GM12874 (cell line): Measurements from ENCODE around the gene RRAD.

Source experiments
- TF ChIP-seq, protein P1 (sequence below): IDR thresholded peaks from 2 replicates; pipeline ENCODE4 v1.5.1; 2011; ENCODE audit warnings: low read depth, mild to moderate bottlenecking, control low read depth, low read length, moderate library complexity; ENCODE audit not compliant: insufficient read depth

RRAD gene

DNA sequence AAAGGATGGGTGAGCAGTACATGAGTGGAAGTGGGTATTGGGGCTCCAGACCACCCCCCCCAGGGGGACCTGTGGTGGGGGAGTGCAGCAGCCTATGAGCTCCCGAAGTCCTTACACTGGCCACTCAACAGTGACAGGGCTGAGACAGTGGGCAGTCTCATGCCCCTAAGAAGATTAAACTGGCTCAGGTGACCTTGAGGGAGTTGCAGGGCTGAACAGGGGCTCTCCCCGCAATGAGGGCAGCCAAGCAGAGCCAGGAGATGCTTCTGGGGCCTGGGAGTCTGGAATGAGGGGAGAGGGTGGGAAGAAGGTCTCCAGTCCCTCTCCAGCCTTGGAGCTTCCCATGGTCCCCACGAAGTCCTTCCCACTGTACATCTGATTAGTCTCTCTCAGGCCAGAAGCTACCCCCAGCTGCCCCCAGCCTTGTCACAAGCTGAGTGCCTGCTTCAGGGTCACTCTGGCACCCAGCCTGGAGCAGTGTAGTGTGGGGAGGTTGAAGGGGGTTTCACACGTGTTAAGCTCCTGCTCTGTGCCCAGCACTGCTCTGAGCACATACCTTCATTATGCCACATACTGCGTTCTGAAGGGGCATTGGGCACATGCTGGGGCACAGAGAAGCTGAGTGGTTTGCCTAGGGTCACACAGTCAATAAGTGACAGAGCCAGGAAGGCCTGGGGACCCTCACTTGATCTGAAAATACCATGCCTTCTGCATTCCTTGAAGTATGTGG lies 5.6 kb downstream of the RRAD start:
- TF ChIP-seq, protein P1, sequence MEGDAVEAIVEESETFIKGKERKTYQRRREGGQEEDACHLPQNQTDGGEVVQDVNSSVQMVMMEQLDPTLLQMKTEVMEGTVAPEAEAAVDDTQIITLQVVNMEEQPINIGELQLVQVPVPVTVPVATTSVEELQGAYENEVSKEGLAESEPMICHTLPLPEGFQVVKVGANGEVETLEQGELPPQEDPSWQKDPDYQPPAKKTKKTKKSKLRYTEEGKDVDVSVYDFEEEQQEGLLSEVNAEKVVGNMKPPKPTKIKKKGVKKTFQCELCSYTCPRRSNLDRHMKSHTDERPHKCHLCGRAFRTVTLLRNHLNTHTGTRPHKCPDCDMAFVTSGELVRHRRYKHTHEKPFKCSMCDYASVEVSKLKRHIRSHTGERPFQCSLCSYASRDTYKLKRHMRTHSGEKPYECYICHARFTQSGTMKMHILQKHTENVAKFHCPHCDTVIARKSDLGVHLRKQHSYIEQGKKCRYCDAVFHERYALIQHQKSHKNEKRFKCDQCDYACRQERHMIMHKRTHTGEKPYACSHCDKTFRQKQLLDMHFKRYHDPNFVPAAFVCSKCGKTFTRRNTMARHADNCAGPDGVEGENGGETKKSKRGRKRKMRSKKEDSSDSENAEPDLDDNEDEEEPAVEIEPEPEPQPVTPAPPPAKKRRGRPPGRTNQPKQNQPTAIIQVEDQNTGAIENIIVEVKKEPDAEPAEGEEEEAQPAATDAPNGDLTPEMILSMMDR: no peak

DNA sequence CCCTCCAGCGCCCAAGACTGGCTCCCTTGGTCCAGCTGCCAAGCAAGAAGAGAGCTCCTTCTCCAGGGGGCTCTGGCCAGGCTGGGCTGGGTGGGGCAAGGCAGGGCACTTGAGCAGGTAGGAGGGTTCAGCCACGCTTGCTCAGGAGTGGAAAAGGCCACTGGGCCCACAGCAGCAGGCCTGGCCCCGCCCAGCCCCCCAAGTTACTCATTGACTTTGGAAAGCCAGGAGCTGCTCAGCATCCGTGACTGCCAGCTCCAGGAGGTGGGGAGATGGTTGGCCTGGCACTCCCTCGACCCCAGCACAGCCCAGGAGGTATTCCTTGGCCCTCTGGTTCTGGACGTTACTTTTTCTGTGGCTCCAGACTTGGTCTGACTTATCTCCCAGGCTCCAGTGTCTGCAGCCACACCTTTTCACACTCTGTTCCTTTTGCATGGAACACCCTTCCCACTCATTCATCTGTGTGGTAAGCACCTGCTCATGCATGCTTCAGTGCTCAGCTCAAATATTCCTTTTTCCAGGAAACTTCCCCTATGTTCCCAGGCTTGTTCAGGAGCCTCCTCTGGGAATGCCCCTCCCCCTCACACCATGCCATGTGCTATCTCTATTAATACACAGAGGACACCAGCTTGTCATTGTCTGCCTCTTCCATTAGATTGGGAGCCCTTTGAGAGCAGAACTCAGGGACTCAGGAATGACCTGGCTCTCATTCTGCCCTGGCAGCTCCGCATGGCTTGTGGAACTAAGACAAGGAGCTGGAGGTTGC lies 6.3 kb downstream of the RRAD start, which contains the start of gene CDH16:
Gene CDH16 (minus strand): TSS at position 83 of the 766 bp plus-strand sequence. CDS start 820 bp downstream, outside the sequence.
- TF ChIP-seq, protein P1: no peak

DNA sequence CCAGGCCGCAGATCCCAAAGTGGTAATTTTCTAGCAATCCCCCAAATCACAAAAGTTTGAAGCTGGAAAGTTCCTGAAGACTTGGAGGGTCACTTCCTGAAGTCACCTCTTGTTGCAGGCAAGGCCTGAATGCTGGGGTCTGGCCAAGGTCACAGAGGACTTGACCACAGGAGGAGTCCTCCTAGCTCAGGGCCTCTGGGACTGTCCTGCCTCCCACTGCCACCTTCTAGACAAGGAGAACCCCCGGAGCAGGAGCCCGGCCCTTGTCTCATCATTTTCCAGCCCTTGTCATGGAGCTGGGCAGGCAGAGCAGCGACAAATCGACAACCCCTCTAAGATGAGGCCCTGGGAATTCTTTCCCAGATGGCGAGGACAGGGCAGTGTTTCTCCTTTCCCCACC lies 7.0 kb downstream of the RRAD start:
- TF ChIP-seq, protein P1: no peak

DNA sequence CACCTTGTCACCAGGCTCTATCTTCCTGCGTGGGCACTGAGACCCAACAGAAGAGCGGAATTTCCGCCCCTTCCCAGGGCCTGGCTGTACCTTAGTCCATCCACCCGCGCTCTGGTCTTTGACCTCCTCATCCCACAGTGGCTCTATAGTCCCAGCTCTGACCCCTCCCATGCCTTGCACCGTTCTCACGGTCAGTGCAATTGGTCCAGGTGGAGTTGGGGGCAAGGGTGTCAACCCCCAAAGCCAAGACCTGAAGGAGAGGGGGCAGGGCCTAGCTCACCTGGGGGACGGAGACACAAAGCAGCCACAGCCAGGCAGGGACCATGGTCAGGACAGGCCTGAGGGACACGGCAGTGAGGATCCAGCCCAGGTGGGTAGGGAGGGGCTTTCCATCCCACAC lies 7.6 kb downstream of the RRAD start:
- TF ChIP-seq, protein P1: no peak

DNA sequence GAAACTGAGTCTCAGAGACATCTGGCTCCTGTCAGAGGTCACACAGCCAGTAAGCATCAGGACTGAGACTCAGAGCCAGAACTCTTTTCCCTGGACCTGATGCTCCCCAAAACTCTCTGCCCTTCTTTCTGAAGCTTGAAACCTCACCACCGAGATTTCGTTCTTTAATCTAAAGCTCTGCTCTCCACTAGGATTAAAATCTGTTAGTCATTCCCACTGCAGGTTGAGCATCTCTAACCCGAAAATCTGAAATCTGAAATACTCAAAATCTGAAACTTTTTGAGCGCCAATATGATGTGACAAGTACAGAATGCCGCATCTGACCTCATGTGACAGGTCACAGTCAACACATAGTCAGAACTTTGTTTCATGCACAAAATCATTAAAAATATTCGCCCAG lies 8.8 kb downstream of the RRAD start:
- TF ChIP-seq, protein P1: no peak

DNA sequence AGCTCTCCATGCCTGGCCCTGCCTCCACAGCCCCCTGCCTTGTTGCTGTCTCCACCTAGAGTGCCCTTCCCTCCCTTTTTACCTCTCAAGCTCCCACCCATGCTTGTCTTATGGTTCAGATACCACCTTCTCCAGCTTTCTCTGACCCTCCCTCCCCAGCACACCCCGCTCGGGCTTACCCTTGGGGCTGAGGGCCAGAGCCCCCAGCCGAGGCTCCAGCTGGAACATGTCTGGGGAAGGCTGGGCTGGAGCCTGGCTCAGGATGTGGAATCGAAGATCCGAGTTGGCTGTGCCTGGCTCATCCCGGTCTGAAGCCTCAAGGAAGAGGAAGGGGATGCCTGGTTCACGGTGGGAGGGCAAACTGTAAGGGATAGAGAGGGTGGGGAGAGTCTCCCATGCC lies 10.3 kb downstream of the RRAD start:
- TF ChIP-seq, protein P1: no peak

DNA sequence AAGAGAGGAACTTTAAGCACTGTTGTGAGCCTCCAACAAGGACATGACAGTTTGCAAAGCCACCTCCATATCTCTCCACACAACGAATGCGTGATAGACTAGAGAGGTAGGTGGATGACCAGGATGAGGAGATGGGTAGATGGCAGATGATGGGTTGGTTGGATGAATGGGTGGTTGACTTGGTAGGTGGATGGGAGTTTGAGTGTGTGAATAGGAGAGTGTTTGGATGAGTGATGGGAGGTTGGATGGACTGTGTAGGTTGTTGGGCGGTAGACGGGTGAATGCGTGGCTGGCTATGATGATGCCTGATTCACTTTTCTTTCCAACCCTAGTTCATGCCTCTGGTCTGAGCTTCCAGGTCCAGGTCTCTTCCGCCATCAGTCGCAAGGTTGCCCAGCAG lies 10.8 kb downstream of the RRAD start:
- TF ChIP-seq, protein P1: no peak
